Measurements from ENCODE around the gene FAIM.

DNA sequence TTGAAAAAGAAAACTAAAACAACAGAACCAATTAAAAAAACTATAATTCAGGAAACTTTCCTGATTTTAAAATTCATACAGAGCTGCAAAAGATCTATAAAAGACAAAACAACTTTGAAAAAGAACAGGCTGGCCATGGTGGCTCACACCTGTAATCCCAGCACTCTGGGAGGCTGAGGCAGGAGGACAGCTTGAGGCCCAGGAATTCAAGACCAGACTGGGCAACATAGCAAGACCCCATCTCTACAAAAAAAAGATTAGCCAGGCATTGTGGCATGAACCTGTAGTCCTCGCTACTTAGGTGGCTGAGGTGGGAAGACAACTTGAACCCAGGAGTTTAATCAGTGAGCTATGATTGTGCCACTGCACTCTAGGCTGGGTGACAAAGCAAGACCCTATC, 21.2 kb upstream of the FAIM start:
- TF ChIP-seq, protein P1, sequence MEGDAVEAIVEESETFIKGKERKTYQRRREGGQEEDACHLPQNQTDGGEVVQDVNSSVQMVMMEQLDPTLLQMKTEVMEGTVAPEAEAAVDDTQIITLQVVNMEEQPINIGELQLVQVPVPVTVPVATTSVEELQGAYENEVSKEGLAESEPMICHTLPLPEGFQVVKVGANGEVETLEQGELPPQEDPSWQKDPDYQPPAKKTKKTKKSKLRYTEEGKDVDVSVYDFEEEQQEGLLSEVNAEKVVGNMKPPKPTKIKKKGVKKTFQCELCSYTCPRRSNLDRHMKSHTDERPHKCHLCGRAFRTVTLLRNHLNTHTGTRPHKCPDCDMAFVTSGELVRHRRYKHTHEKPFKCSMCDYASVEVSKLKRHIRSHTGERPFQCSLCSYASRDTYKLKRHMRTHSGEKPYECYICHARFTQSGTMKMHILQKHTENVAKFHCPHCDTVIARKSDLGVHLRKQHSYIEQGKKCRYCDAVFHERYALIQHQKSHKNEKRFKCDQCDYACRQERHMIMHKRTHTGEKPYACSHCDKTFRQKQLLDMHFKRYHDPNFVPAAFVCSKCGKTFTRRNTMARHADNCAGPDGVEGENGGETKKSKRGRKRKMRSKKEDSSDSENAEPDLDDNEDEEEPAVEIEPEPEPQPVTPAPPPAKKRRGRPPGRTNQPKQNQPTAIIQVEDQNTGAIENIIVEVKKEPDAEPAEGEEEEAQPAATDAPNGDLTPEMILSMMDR (IDR thresholded peaks at IDR 0.05): no peak
- TF ChIP-seq POLR2A (IDR thresholded peaks at IDR 0.05): no peak
- TF ChIP-seq EP300 (IDR thresholded peaks at IDR 0.05): no peak
